Measurements from ENCODE around the gene EXOC3L1.

EXOC3L1 gene

DNA sequence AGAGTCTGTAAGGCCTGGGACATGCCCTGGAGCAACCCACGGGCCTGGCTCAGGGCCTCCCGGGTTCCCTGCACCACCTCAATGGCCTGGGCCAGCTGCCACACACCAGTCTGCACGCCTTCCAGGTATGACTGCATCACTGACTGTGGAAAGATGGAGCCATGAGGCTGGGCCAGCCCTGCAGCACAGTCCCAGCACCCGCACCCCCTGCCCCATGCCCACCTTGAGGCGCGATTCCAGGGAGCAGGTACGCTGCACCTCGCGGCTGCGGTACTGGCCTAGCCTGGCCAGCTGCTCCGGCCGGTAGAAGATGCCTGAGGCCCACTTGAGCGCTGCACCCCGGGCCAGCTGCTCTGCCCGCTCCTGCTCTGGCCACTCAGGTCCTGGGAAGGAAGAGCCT is 1.1 kb downstream of the EXOC3L1 start:
- H3K4me3 ChIP-seq (replicated peaks; ENCODE audit: insufficient read depth, low read length): no peak overlapping the region
- peaks cover 7% of the 10 kb centered on the region for H3K27me3 ChIP-seq (ENCODE audit: insufficient read depth, poor library complexity, severe bottlenecking)
- TF ChIP-seq GABPA (IDR thresholded peaks at IDR 0.05; ENCODE audit: low read depth) (no peak), POLR2AphosphoS5 (IDR thresholded peaks at IDR 0.05; ENCODE audit: low read depth) (no peak), SPI1 (IDR thresholded peaks at IDR 0.05; ENCODE audit: borderline replicate concordance, low read depth) (no peak)
- TF ChIP-seq, protein P1, sequence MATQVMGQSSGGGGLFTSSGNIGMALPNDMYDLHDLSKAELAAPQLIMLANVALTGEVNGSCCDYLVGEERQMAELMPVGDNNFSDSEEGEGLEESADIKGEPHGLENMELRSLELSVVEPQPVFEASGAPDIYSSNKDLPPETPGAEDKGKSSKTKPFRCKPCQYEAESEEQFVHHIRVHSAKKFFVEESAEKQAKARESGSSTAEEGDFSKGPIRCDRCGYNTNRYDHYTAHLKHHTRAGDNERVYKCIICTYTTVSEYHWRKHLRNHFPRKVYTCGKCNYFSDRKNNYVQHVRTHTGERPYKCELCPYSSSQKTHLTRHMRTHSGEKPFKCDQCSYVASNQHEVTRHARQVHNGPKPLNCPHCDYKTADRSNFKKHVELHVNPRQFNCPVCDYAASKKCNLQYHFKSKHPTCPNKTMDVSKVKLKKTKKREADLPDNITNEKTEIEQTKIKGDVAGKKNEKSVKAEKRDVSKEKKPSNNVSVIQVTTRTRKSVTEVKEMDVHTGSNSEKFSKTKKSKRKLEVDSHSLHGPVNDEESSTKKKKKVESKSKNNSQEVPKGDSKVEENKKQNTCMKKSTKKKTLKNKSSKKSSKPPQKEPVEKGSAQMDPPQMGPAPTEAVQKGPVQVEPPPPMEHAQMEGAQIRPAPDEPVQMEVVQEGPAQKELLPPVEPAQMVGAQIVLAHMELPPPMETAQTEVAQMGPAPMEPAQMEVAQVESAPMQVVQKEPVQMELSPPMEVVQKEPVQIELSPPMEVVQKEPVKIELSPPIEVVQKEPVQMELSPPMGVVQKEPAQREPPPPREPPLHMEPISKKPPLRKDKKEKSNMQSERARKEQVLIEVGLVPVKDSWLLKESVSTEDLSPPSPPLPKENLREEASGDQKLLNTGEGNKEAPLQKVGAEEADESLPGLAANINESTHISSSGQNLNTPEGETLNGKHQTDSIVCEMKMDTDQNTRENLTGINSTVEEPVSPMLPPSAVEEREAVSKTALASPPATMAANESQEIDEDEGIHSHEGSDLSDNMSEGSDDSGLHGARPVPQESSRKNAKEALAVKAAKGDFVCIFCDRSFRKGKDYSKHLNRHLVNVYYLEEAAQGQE (IDR thresholded peaks at IDR 0.05; ENCODE audit: insufficient replicate concordance, low read depth): no peak
- TF ChIP-seq, protein P2, sequence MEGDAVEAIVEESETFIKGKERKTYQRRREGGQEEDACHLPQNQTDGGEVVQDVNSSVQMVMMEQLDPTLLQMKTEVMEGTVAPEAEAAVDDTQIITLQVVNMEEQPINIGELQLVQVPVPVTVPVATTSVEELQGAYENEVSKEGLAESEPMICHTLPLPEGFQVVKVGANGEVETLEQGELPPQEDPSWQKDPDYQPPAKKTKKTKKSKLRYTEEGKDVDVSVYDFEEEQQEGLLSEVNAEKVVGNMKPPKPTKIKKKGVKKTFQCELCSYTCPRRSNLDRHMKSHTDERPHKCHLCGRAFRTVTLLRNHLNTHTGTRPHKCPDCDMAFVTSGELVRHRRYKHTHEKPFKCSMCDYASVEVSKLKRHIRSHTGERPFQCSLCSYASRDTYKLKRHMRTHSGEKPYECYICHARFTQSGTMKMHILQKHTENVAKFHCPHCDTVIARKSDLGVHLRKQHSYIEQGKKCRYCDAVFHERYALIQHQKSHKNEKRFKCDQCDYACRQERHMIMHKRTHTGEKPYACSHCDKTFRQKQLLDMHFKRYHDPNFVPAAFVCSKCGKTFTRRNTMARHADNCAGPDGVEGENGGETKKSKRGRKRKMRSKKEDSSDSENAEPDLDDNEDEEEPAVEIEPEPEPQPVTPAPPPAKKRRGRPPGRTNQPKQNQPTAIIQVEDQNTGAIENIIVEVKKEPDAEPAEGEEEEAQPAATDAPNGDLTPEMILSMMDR (IDR thresholded peaks at IDR 0.05; ENCODE audit: insufficient read depth, low read length): no peak
- no peak overlapping the region for H3K27ac ChIP-seq (replicated peaks)
- DNase-seq (ENCODE audit: low read depth in 1 of 2, low spot score in 1 of 2): no peak

DNA sequence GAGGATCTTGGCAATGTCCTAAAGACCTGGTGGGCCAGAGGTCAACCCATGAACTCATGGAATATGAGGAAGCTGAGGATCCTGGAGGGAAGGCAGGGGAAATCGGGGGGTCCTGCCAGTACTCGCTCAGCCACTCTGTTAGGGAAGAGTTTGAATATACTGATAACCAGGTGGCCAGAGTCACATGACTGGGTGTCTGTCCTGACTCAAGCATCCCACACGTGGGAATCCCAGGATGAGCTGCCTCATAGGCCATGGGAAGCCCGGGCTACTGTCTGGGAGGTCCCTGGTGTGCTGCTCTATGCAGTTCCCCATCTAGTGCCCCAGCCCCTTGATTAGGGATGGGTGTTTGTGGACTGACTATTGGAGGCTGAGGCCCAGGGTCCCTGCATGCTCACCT is 1.6 kb downstream of the EXOC3L1 start:
- Histone ChIP-seq H3K27me3 (ENCODE audit: insufficient read depth, poor library complexity, severe bottlenecking) (peaks cover 7% of the 10 kb centered on the region), H3K4me3 (replicated peaks; ENCODE audit: insufficient read depth, low read length) (no peak overlapping the region), H3K27ac (replicated peaks) (no peak overlapping the region)
- DNase-seq (ENCODE audit: low read depth in 1 of 2, low spot score in 1 of 2): no peak
- no peak for TF ChIP-seq SPI1 (IDR thresholded peaks at IDR 0.05; ENCODE audit: borderline replicate concordance, low read depth)
- no peak for TF ChIP-seq GABPA (IDR thresholded peaks at IDR 0.05; ENCODE audit: low read depth)
- no peak for TF ChIP-seq POLR2AphosphoS5 (IDR thresholded peaks at IDR 0.05; ENCODE audit: low read depth)
- TF ChIP-seq, protein P2 (IDR thresholded peaks at IDR 0.05; ENCODE audit: insufficient read depth, low read length): no peak
- TF ChIP-seq, protein P1 (IDR thresholded peaks at IDR 0.05; ENCODE audit: insufficient replicate concordance, low read depth): no peak

DNA sequence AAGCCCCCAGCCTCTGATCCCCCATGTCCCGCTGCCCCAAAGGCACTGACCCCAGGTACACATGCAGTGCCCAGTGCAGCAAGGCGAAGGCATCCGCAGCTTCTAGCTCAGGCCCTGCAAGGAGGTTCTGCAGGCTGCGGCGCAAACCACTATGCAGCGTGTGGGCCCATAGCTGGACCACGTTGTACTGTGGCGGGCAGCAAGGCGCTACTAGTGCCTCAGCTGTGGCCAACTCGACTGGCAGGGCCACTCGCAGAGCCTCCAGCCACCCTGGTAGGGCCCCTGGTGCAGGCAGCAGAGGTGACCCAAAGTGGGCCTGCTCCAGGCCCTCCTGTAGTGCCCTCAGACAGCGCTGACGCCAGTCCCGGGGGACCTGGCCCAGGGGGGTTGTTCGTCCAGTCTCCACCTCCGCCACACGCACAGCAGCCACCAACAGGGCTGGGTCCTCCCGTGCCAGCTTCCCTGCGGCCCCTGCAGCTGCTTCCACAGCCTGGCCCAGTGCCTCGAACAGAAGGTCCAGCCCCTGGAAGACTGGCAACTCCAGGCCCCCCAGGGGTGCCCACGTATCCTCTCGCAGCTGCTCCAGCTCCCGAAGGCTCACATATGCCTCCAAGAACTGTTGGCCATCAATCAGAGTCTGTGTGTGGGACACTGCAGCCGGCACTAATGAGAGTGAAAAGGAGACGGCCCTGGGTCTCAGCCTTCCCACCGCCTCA is 2.6 kb downstream of the EXOC3L1 start:
- no peak for TF ChIP-seq POLR2AphosphoS5 (IDR thresholded peaks at IDR 0.05; ENCODE audit: low read depth)
- TF ChIP-seq SPI1 (IDR thresholded peaks at IDR 0.05; ENCODE audit: borderline replicate concordance, low read depth): no peak
- TF ChIP-seq, protein P1 (IDR thresholded peaks at IDR 0.05; ENCODE audit: insufficient replicate concordance, low read depth): no peak
- TF ChIP-seq, protein P2 (IDR thresholded peaks at IDR 0.05; ENCODE audit: insufficient read depth, low read length): no peak
- no peak for TF ChIP-seq GABPA (IDR thresholded peaks at IDR 0.05; ENCODE audit: low read depth)
- peaks cover 7% of the 10 kb centered on the region for H3K27me3 ChIP-seq (ENCODE audit: insufficient read depth, poor library complexity, severe bottlenecking)
- DNase-seq (ENCODE audit: low read depth in 1 of 2, low spot score in 1 of 2): no peak
- H3K27ac ChIP-seq (replicated peaks): no peak overlapping the region
- no peak overlapping the region for H3K4me3 ChIP-seq (replicated peaks; ENCODE audit: insufficient read depth, low read length)

Data from HL-60 (cell line).